NCI-H1436 treated with DMSO at 0.1 percent for 48 hours (cell line): ENCODE data around the gene RPS14.

Experiments used
- DNase-seq: peaks from one replicate; lab custom pipeline; 2025; lab: John Stamatoyannopoulos, UW

RPS14 gene

GRCh38 chr5:150400316-150401075 lies 49.0 kb downstream of the RPS14 start:
- DNase-seq = no peak

DNA sequence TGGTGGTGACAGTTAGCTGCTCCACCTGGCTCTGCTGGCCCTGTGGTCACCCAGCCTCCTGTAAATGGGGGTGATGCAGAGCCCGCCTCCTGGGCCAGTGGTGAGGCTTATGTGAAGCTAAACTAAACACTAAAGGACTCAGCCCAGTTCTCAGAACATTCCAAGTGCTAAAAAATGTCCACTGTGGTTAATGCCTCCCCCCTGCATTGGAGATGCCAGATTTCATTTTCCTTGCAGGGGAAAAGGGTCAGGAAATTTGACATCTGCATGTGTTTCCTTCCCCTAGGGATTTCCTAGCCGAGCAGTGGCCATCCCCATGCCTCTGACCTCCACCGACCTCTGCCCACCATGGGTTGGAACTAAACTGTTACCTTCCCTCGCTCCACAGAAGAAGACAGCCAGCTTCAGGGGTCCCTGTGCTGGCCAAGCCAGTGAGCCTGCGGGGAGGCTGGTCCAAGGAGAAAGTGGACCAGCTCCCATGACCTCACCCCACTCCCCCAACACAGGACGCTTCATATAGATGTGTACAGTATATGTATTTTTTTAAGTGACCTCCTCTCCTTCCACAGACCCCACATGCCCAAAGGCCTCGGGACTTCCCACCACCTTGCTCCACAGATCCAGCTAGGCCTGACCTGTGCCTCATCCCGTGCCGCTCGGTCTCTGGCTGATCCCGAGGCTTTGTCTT lies 49.9 kb downstream of the RPS14 start:
- DNase-seq = no peak

- DNase-seq = no peak
These were observed 50.6 kb downstream of the RPS14 start for GRCh38 chr5:150398722-150399523.

GRCh38 chr5:150397782-150398721 lies 51.5 kb downstream of the RPS14 start:
- DNase-seq = no peak

- no peak for DNase-seq
These were observed 52.3 kb downstream of the RPS14 start for GRCh38 chr5:150397146-150397781.

- no peak for DNase-seq
These were observed 53.3 kb downstream of the RPS14 start for GRCh38 chr5:150396267-150396666.

DNA sequence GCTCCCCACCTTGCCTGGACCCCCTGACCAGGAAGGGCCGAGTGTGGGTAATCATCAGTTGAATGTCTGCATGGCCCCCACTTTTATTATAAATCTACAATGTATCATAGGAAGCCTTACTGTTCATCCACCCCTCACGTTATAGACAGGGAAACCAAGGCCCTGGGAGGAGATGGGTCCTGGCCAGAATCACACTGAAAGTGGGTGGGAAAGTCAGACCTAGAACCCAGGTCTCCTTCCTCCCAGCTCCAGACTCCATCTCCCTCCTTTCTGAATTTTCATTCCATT lies 53.9 kb downstream of the RPS14 start:
- no peak for DNase-seq

DNA sequence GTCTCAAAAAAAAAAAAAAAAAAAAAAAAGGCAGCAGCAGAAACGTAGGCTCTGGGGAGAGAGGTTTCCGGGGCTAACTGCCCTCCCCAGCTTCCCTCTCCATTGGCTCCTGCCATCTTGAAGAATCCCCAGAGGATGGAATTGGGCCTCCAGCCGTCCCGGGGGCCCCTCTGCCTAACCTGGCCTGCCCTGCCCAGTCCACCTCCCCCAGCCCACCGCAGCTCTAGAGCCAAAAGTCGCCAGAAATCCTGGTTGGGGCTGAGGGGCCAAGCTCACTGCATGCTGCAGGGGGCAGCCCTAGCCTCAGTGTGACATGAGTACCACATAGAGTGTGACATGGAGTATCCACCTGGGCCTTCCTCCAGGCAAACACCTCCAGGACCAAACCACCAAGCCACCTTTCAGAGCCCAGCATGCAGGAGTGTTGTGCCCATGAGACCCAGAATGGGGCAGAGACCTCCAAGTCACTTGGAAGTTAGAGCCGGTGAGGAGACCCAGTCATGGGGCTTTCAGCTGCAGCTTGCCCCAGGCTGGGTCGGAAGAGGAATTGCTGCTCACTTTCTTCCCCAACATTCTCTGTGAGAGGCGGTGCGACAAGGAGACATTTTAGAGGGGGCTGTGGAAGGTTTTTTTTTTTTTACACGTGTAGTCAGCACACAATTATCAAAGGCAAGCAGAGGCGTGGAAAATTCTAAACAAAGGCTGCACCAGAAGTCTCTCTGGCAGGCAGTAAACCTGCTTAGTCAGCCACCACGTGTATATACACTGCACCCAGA lies 54.4 kb downstream of the RPS14 start:
- DNase-seq = no peak

DNA sequence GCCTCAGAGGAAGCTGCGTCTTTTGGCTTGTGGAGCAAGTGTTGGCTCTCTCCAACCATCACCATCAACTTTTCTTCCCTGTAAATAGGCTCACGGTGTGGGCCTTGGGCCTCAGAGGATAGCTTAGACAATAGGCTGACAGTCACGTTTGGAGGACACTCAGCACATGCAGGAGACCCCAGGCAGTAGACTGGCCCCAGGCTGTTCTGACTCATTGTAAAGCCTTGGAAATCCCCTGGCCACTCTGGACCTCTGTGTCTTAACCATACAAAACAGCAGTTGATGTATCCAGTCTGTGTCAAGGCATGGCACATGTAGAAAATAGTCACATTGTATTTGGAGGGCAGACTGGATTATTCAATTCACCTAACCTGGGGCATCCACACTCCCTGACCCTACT lies 55.4 kb downstream of the RPS14 start:
- no peak for DNase-seq

DNA sequence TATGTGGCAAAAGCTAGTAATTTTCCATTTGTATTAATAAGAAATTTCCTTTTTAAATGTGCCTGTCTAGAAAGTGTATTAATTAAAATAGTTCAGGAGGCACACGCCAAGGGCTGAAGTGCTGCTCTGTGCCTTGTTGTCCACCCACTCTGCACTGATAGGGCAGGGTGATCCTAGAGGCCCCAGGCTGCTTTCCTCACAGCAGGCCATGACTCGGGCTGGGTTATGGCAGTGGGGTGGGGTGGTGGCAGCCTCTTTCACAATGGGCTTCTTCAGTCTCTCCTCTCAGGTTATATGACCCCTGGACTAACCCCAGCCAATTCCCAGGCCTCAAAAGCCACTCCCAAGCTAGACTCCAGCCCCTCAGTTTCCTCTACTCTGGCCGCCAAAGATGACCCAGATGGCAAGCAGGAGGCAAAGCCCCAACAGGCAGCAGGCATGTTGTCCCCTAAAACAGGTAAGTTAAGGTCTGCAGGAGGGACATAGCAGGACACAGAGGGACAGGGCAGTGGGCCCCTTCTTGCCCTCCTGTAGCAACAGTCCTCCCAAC lies 56.4 kb downstream of the RPS14 start:
- DNase-seq = no peak

DNA sequence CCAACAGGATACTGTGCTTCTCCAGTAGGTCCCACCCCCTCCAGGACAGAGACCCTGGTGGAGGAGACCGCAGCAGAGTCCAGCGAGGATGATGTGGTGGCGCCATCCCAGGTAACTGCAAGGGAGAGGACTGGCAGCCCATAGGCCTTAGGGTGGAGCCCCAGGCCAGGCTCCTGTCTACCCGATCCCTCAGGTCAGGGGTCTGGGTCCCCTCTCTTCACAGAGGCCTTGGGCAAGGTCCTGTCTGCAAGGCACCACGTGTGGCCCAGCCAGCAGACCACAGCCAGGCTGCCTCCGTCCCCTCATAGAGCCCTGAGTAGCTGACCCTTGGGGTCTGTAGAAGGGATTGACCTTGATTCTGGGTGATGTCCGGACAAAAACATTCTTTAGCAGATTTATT lies 56.9 kb downstream of the RPS14 start:
- no peak for DNase-seq
